Measurements from ENCODE around the gene CERK. TPM values are rescaled to one million over a fixed set of nuclear protein-coding genes. Genes with fewer than 3 reads are reported as not detected.

Gene CERK
- total RNA-seq, 1 donor, result 38.9 TPM

DNA sequence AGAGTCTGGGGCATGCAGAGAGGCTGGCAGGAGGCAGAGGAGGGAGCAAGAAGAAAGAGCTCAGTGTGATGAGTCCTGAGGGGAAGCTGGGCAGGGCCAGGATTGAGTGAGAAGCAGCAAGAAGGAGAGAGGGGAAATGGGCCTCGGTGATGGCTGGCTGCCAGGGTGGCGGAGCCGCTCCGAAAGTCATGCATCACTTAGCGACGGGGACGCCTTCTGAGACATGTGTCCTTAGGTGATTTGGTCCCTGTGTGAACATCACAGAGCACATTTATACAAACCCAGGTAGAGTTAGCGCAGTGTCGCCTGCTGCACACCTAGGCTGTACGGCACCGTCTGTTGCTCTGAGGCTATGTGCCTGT, 39.5 kb upstream of the CERK start:
- TF ChIP-seq, protein P1, sequence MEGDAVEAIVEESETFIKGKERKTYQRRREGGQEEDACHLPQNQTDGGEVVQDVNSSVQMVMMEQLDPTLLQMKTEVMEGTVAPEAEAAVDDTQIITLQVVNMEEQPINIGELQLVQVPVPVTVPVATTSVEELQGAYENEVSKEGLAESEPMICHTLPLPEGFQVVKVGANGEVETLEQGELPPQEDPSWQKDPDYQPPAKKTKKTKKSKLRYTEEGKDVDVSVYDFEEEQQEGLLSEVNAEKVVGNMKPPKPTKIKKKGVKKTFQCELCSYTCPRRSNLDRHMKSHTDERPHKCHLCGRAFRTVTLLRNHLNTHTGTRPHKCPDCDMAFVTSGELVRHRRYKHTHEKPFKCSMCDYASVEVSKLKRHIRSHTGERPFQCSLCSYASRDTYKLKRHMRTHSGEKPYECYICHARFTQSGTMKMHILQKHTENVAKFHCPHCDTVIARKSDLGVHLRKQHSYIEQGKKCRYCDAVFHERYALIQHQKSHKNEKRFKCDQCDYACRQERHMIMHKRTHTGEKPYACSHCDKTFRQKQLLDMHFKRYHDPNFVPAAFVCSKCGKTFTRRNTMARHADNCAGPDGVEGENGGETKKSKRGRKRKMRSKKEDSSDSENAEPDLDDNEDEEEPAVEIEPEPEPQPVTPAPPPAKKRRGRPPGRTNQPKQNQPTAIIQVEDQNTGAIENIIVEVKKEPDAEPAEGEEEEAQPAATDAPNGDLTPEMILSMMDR (IDR thresholded peaks at IDR 0.05; ENCODE audit: insufficient read depth, low read depth, low read length), result no peak
- no peak for DNase-seq (ENCODE audit: low read depth)
- no peak overlapping the region for H3K4me3 ChIP-seq (ENCODE audit: low read depth, low read length)

DNA sequence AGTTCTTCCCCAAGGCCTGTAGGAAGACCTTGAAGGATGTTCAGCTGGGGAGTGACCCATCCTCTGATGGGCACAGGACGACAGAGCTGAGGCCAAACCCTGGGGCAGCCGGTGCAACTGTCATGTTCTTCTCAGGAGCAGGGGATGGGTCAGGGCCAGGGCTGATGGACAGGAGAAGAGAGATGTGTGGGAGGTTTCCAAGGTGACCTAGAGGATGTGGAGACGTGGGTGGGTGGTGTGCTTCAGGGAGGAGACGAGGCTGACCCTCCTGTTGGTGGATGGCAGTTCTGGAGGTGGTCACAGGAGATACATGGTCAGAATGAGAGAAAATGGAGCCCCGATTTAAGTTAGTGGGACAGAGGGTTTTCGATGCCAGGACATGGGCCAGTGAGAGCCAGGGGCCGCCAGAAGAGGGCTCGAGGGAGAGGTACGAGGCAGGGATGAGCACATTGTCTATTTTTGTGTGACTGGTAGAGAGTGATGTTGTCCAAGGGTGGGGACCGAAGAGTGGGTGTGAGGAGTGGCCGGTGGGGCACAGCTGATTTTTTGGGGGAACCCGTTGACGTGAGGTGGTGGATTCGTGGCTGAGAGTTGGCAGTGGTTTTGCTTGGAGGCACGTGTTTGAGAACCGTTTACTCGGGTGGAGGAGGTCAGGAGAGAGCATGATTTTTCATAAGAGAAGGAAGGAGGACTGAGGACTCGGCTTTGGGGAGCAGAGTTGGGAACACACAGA, 39.0 kb upstream of the CERK start:
- TF ChIP-seq, protein P1 (IDR thresholded peaks at IDR 0.05; ENCODE audit: insufficient read depth, low read depth, low read length), result no peak
- DNase-seq (ENCODE audit: low read depth), result no peak
- H3K4me3 ChIP-seq (ENCODE audit: low read depth, low read length), result no peak overlapping the region

DNA sequence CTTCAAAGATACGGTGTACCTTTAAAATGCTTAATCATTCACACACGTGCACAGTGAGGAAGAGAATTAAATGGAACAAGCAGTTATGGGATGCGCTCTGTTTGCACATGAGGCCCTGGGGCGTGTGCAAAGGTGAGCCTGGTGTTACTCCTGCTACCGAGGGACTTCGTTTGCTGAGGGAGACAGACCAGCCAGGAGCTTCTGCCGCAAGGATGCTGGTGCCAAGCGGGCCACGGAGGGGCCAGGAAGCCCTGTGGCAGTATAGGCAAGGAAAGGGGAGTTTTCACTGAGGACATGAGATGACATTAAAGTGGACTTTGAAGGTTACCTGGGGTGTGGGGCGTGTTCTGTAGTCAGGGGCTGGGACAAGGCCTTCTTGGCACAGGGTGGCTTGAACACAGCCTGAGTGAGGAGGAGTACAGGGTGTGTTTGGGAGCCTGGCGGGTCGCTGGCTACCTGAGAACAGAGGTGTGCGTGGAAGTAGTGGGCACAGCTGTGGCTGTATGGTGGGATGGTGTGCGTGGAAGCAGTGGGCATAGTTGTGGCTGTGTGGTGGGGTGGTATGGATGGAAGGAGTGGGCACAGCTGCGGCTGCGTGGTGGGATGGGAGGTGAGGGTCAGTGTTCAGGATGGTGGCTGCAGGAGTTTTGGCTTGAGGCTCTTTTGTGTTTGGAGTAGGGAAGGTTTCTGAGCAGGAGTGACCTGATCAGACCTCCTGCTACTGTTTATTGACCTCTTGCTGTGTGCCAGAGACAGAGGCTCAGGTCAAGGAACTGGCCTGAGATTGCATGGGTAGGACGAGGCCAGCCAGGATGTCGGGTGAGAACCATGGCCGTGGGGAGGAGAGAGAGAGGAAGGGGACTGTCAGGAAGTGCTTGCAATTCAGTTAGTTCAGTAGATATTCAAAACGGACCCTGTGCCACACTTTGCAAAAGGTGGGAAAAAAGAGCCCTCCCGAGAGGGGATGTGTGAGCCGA, 38.1 kb upstream of the CERK start:
- TF ChIP-seq, protein P1 (IDR thresholded peaks at IDR 0.05; ENCODE audit: insufficient read depth, low read depth, low read length), result no peak
- H3K4me3 ChIP-seq (ENCODE audit: low read depth, low read length), result no peak overlapping the region
- no peak for DNase-seq (ENCODE audit: low read depth)

DNA sequence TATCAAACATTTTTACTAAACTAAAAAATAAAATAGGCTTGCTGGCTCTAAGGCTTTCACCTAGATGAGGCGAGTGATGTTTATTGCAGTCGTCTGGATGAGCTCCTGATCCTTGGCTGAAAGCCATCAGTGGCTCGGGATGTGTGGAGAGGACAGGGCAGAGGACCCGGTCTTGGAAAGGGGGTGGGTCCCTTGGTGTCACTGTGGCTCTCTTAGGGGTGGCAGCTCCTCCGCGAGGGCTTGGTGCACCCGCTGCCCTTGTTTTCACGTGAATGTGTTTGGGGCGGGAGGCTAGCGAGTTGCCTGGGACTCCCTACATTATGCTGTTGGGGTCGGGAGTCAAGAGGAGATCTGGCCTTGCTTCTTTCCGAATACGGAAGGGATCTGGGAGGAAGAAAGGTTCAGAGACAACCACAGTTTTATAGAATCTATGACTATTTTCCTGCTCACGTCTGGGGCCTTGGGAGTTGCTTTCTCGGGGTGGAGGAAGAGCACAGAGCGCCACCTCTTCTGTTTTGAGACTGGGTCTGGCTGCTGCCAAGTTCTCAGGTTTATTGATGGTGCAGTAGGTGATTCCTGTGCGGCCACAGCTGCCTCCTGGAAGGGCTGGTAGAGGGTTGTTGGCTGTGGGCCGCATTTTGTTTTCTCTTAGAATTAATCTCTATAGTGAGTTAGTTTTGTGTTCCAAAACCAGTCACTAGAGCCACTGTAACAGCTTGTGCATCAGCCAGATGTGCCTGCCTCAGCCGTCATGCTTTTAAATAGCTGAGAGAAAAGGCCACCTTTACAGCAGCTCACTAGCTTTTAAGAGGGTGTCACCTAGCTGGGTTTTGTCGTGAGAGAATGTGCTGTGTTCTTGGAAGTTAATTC, 37.2 kb upstream of the CERK start:
- DNase-seq (ENCODE audit: low read depth), result no peak

DNA sequence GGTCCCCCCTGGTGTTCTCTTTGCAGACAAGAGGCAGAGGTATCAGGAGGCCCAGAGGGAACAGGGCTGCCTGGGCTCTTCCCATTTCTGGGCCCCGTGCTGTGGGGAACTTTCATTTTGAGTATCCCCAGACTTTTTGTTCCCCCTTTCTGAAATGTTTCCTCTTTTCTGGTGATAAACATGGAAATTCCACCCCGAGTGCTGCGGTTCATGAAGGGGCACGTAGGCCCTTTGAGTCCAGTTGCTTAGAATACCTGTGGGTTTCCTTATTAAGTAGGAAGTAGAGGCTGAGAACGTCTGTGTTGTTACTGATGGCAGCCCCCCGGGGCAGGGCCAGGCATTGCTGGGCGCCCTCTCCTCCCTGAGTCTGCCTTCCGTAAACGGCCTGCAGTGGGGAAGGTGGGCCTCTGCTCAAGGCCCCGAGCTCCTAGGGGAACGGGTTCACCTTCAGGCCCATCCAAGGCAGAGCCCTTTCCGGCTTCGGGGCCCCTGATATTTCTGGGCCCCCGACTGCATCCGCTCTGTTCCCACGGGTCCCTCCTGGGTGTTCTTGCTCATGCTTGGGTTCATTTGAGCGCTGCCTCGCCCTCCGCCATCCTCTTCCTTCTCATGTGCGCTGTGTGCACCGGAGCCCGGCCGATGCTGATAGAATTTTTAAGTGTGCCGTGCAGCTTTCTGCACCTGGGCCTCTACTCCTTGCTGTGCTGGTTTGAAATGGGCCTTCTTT, 36.4 kb upstream of the CERK start:
- H3K4me3 ChIP-seq (ENCODE audit: low read depth, low read length), result no peak overlapping the region
- no peak for DNase-seq (ENCODE audit: low read depth)
- TF ChIP-seq, protein P1 (IDR thresholded peaks at IDR 0.05; ENCODE audit: insufficient read depth, low read depth, low read length), result no peak

More for the DNA sequence above, 37.2 kb upstream of the CERK start:
- TF ChIP-seq, protein P1 (IDR thresholded peaks at IDR 0.05; ENCODE audit: insufficient read depth, low read depth, low read length), result no peak
- no peak overlapping the region for H3K4me3 ChIP-seq (ENCODE audit: low read depth, low read length)

DNA sequence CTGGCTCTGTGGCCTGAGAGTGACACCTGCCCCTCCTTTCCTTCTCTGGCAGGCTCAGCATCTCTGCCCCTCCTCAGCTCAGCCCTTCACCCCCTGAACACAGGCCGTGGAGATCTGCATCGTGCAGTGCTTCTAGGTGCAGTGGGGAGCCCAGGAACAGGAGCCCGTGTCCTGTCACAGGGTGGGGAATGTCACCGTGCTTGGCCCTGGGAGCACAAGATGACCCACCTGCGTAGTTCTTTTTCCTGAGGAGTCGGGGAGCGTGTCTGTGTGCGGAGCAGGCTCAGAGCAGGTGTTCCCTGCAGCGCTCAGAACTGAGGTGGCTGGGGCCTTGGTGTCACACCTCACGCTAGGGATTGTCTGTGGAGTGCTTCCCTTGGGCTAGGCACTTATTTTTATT, 35.0 kb upstream of the CERK start:
- TF ChIP-seq, protein P1 (IDR thresholded peaks at IDR 0.05; ENCODE audit: insufficient read depth, low read depth, low read length), result no peak
- no peak overlapping the region for H3K4me3 ChIP-seq (ENCODE audit: low read depth, low read length)
- no peak for DNase-seq (ENCODE audit: low read depth)

All from fibroblast of villous mesenchyme (primary cell).